HG03097 (cell line): ENCODE measurements around the gene CYP19A1.

Experiments
- ATAC-seq: cut with Tn5 transposase; IDR thresholded peaks from one replicate; pipeline ENCODE4 v1.9.1; 2021; ENCODE audit not compliant: unreplicated experiment, low FRiP score

Gene CYP19A1

GRCh38 chr15:51226576-51227210 is 111.7 kb downstream of the CYP19A1 start:
- ATAC-seq, result no peak

DNA sequence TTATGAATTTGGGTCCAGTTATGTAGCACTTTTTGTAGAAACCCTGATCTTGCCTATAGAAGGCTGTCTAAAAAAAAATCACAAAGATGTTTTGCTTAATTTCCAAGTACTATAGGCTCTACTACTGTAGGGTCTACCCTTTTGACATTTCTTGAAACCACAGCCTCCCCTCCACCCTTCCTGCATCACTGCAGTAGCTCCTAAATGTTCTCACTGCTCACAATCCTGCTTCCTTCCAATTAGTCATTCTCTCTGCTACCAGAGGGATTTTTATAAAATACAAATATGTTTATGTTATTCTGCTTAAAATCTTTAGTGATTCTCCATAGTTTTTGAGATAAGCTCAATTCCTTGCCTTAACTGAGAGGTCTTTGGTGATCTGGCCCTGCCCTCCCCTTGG is 114.0 kb downstream of the CYP19A1 start:
- ATAC-seq, result no peak

- ATAC-seq, result no peak
Observed at GRCh38 chr15:51223771-51224229, 114.6 kb downstream of the CYP19A1 start.

DNA sequence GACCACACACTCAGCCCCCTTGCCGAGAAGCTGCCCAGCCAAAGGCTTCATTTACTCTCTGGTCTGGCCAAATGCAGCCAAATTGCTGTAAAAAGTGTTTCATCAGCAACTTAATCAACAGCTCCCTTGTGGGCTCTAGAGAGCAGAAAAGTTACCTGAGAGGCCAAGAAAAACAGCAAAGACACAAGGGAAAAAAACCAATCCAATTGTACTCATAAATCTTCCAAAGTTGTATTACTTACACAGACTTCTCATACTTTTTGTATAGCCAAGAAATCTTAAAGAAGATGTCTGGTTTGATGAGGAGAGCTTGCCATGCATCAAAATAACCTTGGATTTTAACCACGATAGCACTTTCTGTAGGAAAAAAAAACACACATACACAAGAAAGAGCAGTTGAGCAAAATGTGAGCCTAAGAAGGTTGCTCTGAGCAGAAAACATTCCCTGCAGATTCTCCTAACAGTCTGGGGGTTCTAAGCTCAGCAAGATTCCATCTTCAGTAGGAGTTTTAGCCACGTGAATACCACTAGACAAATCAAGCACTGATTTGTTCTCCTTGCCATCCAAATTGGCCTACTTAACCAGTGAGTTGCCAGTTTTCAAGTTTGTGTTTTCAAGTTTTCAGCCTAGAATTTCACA is 120.0 kb downstream of the CYP19A1 start:
- ATAC-seq, result no peak

DNA sequence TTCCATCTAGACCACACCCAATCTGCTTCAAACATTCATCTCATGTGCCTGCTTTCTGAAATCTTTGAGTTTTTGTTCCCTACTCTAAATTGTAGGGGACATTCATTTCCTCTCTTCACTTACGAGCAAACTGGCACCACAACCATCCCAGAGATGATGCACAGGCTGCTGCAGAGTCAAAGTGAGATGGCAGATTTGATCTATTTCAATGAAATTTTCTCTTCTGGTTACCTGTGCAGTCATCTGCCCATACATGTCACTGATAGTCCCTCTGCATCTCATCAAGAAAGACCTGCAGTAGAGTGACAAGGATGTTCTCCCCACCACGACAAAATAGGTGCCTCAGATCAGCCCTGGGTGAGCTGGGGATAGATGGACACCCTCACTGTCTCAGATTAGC is 125.5 kb downstream of the CYP19A1 start:
- no peak for ATAC-seq

DNA sequence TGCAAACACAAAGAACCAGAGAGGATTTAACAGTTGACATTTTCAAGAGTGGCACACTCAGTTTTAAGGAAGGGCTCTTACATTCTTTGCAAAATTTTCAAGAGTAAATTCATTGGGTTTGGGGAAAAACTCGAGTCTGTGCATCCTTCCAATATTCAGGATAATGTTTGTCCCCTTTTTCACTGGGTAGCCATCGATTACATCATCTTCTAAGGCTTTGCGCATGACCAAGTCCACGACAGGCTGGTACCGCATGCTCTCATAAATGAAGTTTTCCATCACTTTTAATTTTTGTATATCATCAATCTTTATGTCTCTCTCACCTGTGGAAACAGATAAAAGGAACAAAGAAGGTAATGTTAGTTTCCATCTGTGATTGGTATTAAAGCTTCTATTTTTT is 126.2 kb downstream of the CYP19A1 start:
- ATAC-seq, result no peak

- no peak for ATAC-seq
Observed at GRCh38 chr15:51205050-51205975, 133.1 kb downstream of the CYP19A1 start.

GRCh38 chr15:51203797-51204196 is 134.6 kb downstream of the CYP19A1 start:
- no peak for ATAC-seq

DNA sequence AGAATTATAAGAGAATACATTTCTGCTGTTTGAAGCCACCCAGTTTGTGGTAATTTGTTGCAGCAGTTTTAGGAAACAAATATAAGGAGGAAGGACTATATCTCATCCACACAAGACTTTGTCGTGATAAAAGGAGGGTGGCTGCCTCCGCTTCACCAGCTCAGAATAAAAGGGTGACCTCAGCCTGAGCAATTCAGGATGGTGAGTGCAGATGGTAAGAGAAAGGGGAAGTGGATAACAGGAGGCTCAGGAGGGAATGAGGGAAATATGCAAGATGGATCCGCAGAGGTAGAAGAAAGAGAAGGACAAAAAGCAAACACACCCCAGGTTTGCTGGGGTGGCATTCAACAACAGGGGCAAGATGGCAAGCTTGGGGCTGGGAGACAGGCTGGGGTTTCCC is 135.6 kb downstream of the CYP19A1 start:
- no peak for ATAC-seq

GRCh38 chr15:51201581-51201980 is 136.8 kb downstream of the CYP19A1 start:
- ATAC-seq, result no peak

DNA sequence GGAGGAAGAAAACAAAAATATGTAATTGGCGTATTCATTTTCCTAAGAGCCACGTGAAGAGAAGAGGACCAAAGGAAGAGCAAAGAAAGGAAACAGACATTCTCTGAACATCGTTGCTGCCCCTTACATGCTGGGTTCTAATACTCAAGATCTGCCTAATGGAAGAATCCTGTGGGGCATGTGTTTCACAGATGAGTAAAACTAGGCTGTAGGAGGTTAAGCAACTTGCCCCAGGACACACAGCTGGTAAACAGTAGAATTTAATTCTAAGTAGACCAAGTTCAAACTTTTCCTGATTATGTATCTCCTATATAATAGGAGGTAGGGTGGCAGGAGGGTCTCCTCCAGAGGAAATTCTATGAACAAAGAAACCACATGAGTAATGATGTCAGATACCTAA is 137.6 kb downstream of the CYP19A1 start:
- ATAC-seq, result no peak

DNA sequence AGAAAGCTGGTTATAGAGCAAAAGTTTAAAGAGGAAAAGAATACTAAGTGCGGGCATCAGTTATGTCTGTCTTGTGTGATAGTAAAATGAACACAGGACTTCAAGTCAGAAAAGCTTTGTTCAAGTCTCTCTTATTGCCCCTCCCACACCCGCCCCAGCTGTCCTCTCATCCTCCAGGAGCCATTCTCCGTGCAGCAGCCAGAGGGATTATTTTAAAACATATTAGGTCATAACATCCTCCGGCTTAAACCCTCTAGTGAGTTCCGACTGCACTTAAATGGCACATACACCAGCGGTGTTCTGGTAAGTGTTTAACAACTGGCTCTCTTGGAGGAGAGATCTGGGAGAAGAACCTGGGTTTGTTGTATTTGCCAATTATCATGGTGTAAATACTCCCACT is 138.9 kb downstream of the CYP19A1 start:
- no peak for ATAC-seq

- no peak for ATAC-seq
Observed at GRCh38 chr15:51198701-51199232, 139.6 kb downstream of the CYP19A1 start.

DNA sequence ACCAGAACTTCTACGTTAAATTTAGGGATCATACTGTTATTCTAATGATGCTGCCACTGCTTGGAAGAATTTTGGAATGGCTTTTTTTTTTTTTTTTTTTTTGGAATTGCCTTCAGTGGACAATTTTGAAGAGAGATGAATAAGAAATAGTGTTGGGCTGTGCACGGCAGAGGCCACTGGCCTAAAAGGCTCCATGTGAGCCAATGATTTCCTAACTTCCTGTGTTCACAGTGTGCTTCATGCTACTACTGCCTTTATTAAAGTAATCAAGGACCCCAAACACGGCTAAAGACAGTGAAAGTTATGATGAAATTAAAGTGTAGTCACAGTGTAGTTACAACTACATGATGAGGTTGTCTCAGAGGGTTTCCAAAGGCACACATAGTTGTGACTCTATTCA is 142.9 kb downstream of the CYP19A1 start:
- ATAC-seq, result no peak

GRCh38 chr15:51193979-51194378 is 144.4 kb downstream of the CYP19A1 start:
- ATAC-seq, result no peak

GRCh38 chr15:51193526-51193925 is 144.9 kb downstream of the CYP19A1 start:
- ATAC-seq, result no peak

GRCh38 chr15:51192521-51193280 is 145.7 kb downstream of the CYP19A1 start:
- ATAC-seq, result peak; percentile 61

DNA sequence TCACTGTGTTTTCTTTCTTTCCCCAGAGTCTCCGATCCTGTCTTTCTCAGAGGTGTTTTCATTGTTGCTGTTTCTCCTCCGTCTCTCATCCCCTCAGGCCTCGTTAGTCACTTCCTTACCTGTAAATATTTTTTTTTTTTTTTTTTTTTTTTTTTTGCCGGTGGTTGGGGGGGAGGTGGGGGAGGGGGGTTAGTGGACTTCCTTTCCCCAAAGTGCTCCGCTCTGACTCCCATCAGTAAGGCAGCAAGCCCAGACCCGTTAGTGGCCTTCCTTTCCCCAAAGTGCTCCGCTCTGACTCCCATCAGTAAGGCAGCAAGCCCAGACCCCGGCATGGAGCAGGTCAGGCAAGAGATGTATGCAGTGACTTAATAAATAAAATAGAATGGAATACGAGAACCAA is 146.6 kb downstream of the CYP19A1 start:
- no peak for ATAC-seq

DNA sequence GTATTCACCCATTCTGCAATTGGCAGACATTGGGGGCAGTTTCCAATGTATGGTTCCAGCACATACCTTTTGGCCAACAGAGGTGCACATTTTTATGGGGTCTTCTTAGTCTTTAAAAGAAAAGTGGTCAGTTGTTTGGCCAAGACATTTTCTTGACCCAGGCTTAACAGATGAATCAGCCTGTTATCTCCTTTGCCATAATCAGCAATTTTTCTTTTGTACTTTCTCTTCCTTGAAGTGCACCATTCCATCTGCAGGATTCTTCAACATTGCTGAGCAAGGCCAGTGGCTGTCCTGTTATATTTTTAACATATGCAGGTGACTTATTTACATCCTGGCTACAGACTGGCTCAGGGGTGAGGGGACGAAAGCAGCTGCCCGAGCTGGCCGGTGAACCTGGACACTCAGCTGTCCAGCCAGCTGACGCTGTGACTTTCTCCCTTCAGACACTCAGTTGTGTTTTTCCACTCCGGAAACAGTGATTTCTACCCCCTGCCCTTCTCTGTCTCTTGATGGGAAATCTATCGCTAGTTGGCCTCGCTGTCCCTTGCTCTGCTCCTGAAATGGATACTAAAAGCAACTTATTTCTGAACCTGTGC is 147.2 kb downstream of the CYP19A1 start:
- no peak for ATAC-seq

DNA sequence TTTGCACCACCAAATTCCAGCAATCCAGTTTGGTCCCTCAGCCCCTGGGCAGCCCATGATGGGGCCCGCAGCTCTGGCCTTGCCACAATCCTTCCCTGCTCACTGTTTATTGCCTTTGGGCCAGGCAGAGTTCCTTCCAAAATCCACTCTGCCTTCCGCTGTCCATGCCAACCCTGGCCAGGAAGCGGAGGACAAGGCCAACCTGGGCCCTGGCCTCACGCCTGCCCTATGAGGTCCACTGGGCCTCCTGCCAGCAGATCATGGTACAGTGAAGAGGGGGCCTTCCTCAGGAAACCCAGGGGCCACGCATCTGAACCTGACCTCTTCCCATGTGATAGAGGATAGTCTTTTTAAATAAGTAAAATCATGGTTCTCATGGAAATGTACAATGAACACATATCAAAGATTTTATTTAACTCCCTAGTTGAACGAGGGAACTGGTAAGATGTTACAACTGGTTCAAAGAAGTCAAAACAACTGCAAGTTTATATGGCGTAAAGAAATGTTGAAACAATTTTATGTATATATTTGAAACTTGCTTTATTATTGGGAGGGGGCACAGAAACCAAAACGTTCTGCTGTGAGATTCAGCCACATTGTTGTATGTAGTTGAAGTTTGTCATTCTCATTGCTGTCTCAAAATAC is 147.8 kb downstream of the CYP19A1 start:
- ATAC-seq, result no peak
